ENCODE results near the gene CREB3L4.

GRCh38 chr1:153940756-153941155 is 26.9 kb upstream of the CREB3L4 start:
- TF ChIP-seq, protein P1, sequence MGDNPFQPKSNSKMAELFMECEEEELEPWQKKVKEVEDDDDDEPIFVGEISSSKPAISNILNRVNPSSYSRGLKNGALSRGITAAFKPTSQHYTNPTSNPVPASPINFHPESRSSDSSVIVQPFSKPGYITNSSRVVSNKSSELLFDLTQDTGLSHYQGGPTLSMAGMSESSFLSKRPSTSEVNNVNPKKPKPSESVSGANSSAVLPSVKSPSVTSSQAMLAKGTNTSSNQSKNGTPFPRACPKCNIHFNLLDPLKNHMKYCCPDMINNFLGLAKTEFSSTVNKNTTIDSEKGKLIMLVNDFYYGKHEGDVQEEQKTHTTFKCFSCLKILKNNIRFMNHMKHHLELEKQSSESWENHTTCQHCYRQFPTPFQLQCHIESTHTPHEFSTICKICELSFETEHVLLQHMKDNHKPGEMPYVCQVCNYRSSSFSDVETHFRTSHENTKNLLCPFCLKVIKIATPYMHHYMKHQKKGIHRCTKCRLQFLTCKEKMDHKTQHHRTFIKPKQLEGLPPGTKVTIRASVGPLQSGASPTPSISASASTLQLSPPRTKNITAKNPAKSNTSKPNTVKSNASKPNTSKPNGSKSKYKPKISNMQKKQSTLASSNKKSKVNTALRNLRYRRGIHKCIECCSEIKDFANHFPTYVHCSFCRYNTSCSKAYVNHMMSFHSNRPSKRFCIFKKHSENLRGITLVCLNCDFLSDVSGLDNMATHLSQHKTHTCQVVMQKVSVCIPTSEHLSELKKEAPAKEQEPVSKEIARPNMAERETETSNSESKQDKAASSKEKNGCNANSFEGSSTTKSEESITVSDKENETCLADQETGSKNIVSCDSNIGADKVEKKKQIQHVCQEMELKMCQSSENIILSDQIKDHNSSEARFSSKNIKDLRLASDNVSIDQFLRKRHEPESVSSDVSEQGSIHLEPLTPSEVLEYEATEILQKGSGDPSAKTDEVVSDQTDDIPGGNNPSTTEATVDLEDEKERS (tag by site-specific recombination; IDR thresholded peaks at IDR 0.05): no peak
- TF ChIP-seq, protein P2, sequence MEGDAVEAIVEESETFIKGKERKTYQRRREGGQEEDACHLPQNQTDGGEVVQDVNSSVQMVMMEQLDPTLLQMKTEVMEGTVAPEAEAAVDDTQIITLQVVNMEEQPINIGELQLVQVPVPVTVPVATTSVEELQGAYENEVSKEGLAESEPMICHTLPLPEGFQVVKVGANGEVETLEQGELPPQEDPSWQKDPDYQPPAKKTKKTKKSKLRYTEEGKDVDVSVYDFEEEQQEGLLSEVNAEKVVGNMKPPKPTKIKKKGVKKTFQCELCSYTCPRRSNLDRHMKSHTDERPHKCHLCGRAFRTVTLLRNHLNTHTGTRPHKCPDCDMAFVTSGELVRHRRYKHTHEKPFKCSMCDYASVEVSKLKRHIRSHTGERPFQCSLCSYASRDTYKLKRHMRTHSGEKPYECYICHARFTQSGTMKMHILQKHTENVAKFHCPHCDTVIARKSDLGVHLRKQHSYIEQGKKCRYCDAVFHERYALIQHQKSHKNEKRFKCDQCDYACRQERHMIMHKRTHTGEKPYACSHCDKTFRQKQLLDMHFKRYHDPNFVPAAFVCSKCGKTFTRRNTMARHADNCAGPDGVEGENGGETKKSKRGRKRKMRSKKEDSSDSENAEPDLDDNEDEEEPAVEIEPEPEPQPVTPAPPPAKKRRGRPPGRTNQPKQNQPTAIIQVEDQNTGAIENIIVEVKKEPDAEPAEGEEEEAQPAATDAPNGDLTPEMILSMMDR (tag by site-specific recombination; IDR thresholded peaks at IDR 0.05): no peak
- TF ChIP-seq HOXA7 (CRISPR knock-in tag; IDR thresholded peaks at IDR 0.05; ENCODE audit: borderline replicate concordance): no peak
- TF ChIP-seq ZNF626 (tag by site-specific recombination; IDR thresholded peaks at IDR 0.05): no peak
- TF ChIP-seq ZNF768 (tag by site-specific recombination; IDR thresholded peaks at IDR 0.05): no peak
- TF ChIP-seq ZSCAN5A (tag by site-specific recombination; IDR thresholded peaks at IDR 0.05): no peak

All from HEK293 (cell line).